Measurements from ENCODE around the gene MRPS18A.

The MRPS18A gene

DNA sequence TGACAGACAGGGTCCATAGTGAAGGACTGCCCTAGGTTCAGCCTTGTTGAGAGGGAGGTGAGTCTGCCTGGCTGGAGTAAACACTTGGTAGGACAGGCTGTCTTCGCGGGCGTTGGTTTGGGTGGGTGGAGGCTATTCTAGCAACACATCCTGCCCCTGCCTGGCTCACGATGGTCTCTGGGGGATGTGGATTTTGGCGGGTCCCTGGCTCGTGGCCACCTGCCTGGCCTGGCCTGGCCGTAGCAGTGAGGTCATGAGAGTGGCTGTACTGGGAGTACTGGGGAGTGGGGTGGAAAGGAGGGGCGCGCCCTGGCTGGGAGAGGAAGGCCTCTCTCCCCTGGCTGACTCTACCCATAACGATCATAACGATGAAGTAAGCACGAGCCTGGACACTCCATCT lies 30.2 kb upstream of the MRPS18A start:
- H3K4me3 ChIP-seq (ENCODE audit: low read length) = no peak overlapping the region
- DNase-seq (ENCODE audit: low read depth) = no peak
- TF ChIP-seq, protein P1, sequence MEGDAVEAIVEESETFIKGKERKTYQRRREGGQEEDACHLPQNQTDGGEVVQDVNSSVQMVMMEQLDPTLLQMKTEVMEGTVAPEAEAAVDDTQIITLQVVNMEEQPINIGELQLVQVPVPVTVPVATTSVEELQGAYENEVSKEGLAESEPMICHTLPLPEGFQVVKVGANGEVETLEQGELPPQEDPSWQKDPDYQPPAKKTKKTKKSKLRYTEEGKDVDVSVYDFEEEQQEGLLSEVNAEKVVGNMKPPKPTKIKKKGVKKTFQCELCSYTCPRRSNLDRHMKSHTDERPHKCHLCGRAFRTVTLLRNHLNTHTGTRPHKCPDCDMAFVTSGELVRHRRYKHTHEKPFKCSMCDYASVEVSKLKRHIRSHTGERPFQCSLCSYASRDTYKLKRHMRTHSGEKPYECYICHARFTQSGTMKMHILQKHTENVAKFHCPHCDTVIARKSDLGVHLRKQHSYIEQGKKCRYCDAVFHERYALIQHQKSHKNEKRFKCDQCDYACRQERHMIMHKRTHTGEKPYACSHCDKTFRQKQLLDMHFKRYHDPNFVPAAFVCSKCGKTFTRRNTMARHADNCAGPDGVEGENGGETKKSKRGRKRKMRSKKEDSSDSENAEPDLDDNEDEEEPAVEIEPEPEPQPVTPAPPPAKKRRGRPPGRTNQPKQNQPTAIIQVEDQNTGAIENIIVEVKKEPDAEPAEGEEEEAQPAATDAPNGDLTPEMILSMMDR (IDR thresholded peaks at IDR 0.05; ENCODE audit: insufficient read depth, low read depth, low read length, missing control alignments) = no peak

DNA sequence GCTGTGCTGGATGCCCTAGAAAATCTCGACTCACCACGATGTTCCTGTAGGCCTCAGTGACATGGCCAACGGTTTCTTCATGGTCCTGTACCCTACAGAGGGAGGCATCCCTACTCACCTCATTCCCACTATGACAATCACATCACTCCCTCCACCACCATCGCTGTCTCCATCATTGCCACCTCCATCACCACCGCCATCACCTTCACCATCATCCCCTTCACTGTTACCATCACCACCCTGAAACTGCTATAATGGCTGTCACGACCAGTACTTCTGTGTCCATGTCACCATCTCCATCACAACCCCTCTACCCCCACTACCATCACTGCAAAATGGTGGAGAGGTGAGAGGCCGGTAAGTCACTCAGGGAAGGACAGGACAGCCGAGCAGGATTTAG lies 29.8 kb upstream of the MRPS18A start:
- TF ChIP-seq, protein P1 (IDR thresholded peaks at IDR 0.05; ENCODE audit: insufficient read depth, low read depth, low read length, missing control alignments) = no peak
- DNase-seq (ENCODE audit: low read depth) = no peak
- no peak overlapping the region for H3K4me3 ChIP-seq (ENCODE audit: low read length)

DNA sequence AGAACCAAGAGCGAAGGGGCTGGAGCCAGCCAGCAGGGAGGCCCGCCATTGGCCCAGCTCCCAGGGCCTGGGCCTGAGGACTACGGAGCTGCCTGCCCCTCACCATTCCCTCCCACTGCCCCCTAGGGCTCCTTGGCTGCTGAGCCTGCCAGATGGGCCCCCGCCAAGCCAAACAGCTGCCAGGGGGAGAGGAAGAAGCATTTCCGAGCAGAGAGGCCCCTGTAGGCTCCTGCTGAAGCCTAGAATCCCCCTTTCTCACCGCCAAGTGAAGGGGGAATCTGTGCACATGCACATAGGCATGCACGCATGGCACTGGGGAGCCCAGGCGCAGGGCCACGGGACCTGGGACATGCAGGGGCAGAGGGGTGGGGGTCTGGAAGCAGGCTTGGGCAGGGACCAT lies 28.5 kb upstream of the MRPS18A start:
- DNase-seq (ENCODE audit: low read depth) = no peak
- TF ChIP-seq, protein P1 (IDR thresholded peaks at IDR 0.05; ENCODE audit: insufficient read depth, low read depth, low read length, missing control alignments) = no peak
- no peak overlapping the region for H3K4me3 ChIP-seq (ENCODE audit: low read length)

DNA sequence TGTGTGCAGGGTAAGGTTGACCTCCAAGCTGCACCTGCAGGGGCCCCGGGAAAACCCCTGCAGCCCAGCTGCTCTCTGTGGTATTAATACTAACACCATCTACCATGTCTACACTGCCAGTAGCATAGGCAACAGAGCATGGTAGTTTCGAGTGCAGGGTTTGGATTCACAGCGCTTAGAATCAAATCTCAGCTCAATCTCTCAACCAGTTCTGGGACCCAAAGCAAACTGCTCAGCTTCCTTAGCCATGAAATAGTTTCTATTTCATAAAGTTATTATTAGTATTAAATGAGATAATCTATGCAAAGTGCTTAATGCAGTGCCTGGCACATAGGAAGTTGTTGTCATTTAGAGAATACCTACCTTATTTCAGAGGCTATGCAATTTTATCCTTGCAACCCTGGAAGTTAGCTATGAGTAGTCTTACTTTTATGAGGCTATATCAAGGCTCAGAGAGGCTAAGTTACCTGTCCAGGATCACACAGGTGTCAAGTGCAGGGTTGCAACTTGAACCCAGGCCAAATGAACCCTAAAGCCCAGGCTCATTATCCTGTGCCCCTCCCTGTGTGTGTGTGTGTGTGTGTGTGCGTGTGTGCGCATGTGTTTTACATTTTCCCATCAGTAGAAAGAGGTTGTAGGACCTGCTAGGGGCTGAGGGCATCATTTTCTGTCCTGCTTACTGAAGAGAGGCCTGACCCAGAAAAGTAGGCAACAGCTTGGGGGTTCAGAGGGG lies 27.6 kb upstream of the MRPS18A start:
- TF ChIP-seq, protein P1 (IDR thresholded peaks at IDR 0.05; ENCODE audit: insufficient read depth, low read depth, low read length, missing control alignments) = no peak

DNA sequence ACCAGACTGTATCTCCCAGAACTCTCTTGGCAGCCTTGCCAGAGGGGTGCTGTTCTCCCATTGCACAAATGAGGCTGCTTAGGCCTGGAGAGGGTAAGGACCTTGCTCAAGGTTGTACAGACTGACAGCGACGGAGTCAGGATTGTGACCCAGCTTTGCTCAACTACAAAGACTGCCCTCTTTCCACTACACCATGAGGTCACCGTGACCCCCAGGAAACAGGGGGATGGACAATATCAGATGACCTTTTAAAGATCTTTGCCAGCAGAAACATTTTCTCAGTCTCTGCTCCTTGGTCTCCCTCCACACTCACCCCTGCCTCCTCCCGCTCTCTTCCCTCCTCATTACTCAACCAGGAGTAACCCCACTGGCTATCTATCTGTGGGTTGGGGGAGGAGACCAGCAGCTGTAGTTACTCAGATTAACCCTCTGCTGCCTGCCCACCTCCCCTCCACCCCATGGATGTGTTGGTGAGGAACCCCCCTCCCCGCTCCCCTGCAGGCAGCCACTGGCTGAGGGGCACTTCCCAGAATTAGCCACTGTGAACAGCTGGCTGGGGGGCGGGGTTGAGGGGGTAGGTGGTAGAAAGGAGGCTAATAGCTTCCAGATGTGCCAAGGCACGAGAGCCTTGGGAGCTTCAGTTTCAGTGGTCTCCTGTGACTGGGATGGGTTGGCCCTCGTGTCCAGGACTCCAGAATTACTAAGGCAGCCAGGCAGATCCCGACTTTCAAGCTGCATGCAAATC lies 26.9 kb upstream of the MRPS18A start:
- DNase-seq (ENCODE audit: low read depth) = no peak
- H3K4me3 ChIP-seq (ENCODE audit: low read length) = no peak overlapping the region
- TF ChIP-seq, protein P1 (IDR thresholded peaks at IDR 0.05; ENCODE audit: insufficient read depth, low read depth, low read length, missing control alignments) = no peak

More for the DNA sequence above, 27.6 kb upstream of the MRPS18A start:
- no peak for DNase-seq (ENCODE audit: low read depth)
- no peak overlapping the region for H3K4me3 ChIP-seq (ENCODE audit: low read length)

DNA sequence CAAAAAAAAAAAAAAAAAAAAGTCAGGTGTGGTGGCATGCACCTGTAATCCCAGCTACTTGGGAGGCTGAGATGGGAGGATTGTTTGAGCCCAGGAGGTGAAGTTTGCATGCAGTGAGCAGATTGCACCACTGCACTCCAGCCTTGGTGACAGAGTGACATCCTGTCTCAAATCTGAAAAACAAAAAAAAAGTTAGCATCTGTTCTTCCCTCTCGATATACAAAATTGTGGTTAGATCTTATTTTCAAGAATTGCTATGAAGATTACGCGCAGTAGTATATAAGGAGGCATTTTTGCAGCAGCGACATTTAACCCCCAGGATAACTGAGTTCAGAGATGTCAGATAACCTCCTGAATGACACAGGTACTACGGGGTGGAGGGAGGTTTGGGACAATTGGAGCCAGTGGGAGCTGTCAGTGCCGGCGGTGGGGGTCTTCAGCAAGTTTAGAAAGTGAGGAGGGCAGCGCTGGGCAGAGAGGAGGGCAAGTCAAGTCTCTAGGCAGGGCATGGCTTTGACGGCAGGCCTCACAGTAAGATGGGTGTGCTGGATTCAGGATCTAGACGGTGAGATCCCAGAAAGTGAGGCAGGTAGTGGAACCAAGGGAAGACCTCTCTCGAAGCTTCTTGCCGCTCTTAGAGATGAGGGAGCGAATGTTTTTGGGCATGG lies 26.2 kb upstream of the MRPS18A start:
- DNase-seq (ENCODE audit: low read depth) = no peak
- no peak overlapping the region for H3K4me3 ChIP-seq (ENCODE audit: low read length)
- TF ChIP-seq, protein P1 (IDR thresholded peaks at IDR 0.05; ENCODE audit: insufficient read depth, low read depth, low read length, missing control alignments) = no peak
